ENCODE results near the gene MYORG.

The MYORG gene

GRCh38 chr9:34408173-34408572 is 31.5 kb upstream of the MYORG start:
- no peak for DNase-seq (ENCODE audit: low read depth)
- H3K4me3 ChIP-seq (ENCODE audit: low read depth, low read length), result no peak overlapping the region
- no peak for TF ChIP-seq CTCF (conservative IDR thresholded peaks at IDR 0.05; ENCODE audit: low read depth, low read length)

GRCh38 chr9:34406219-34406618 is 29.5 kb upstream of the MYORG start:
- no peak for TF ChIP-seq CTCF (conservative IDR thresholded peaks at IDR 0.05; ENCODE audit: low read depth, low read length)
- no peak for DNase-seq (ENCODE audit: low read depth)
- H3K4me3 ChIP-seq (ENCODE audit: low read depth, low read length), result no peak overlapping the region

- peak; percentile 24 for DNase-seq (ENCODE audit: low read depth)
- no peak overlapping the region for H3K4me3 ChIP-seq (ENCODE audit: low read depth, low read length)
- TF ChIP-seq CTCF (conservative IDR thresholded peaks at IDR 0.05; ENCODE audit: low read depth, low read length), result no peak
Measured at GRCh38 chr9:34405719-34406118, 29.0 kb upstream of the MYORG start.

- H3K4me3 ChIP-seq (ENCODE audit: low read depth, low read length), result no peak overlapping the region
- peak; percentile 77 for DNase-seq (ENCODE audit: low read depth)
- TF ChIP-seq CTCF (conservative IDR thresholded peaks at IDR 0.05; ENCODE audit: low read depth, low read length), result peak; percentile 100
Measured at GRCh38 chr9:34403554-34404380, 27.1 kb upstream of the MYORG start.

GRCh38 chr9:34400686-34401602 is 24.2 kb upstream of the MYORG start:
- no peak for TF ChIP-seq CTCF (conservative IDR thresholded peaks at IDR 0.05; ENCODE audit: low read depth, low read length)
- DNase-seq (ENCODE audit: low read depth), result no peak
- H3K4me3 ChIP-seq (ENCODE audit: low read depth, low read length), result no peak overlapping the region

- DNase-seq (ENCODE audit: low read depth), result no peak
- peak; percentile 24 for TF ChIP-seq CTCF (conservative IDR thresholded peaks at IDR 0.05; ENCODE audit: low read depth, low read length)
- no peak overlapping the region for H3K4me3 ChIP-seq (ENCODE audit: low read depth, low read length)
Measured at GRCh38 chr9:34400275-34400674, 23.6 kb upstream of the MYORG start.
